Activated CD8-positive, alpha-beta T cell treated with anti-CD3 and anti-CD28 coated beads, Interleukin-2, amount 10 ng/mL, durations not matched to agents 7 days and 5 days (primary cell): Measurements from ENCODE around the gene FSIP1. TPM values are rescaled to one million over a fixed set of nuclear protein-coding genes. Genes with fewer than 3 reads are reported as not detected.

Experiments used
- ATAC-seq: fragments of 150-1000 bp; cut with Tn5 transposase; one replicate; pipeline ENCODE4 v1.10.0; 2021; ENCODE audit warnings: moderate library complexity
- CTCF ChIA-PET: fragments of 350-600 bp; sonication (Branson Sonifier 250); formaldehyde crosslinking; loops from one replicate; lab custom pipeline; 2021; ENCODE audit warnings: antibody characterized with exemption; lab: Charles Lee
- POLR2A ChIA-PET: fragments of 350-600 bp; sonication (Branson Sonifier 250); formaldehyde crosslinking; loops from one replicate; lab custom pipeline; 2021; ENCODE audit warnings: antibody characterized with exemption; lab: Charles Lee
- DNase-seq: peaks from one replicate; pipeline ENCODE4 v3.0.0-alpha.2; 2020
- H3K27ac Mint-ChIP-seq: one replicate; pipeline ENCODE4 v1.8.0; 2021; ENCODE audit warnings: mild to moderate bottlenecking, mixed read lengths
- H3K27me3 Mint-ChIP-seq: one replicate; pipeline ENCODE4 v1.8.0; 2021; ENCODE audit warnings: low read depth, mixed read lengths
- H3K36me3 Mint-ChIP-seq: one replicate; pipeline ENCODE4 v1.8.0; 2021; ENCODE audit warnings: low read depth, mixed read lengths
- H3K4me1 Mint-ChIP-seq: one replicate; pipeline ENCODE4 v1.8.0; 2021; ENCODE audit warnings: low read depth, mixed read lengths
- H3K4me3 Mint-ChIP-seq: one replicate; pipeline ENCODE4 v1.8.0; 2021; ENCODE audit warnings: mild to moderate bottlenecking, mixed read lengths
- H3K9me3 Mint-ChIP-seq: one replicate; pipeline ENCODE4 v1.8.0; 2022; ENCODE audit warnings: mixed read lengths; ENCODE audit not compliant: insufficient read depth
- total RNA-seq, 2 experiments: library from RNA; stranded (reverse); gene quantifications; one replicate each; pipeline ENCODE4 v1.2.3, GENCODE V29; 2021

FSIP1 gene
- total RNA-seq, 2 experiments from 2014 or later: 0.73 to 1.0 TPM

DNA sequence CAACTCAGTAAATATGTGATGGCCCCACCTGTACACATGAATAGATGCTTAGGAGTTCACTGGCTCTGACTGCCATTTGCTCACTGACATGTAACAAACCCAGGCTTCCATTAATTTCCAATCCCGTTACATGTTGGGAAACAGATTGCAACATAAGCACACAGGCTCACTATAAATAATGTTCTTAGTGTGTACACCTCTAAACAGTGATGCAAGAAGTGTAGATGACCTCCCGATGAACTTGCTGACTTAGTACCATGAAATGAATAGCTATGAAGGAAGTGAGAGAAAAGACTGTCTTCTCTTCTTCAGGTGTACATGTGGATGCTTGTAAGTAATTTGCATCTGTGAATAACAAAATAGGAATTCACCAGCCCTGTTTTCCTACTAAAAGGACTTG lies 21.4 kb upstream of the FSIP1 start:
- ATAC-seq (no peak), DNase-seq (no peak)
- Mint-ChIP-seq H3K4me3 (no peak overlapping the region), H3K9me3 (no peaks in the 10 kb centered on the region), H3K36me3 (no peaks in the 10 kb centered on the region), H3K27ac (no peak overlapping the region), H3K27me3 (peaks cover 33% of the 10 kb centered on the region), H3K4me1 (no peaks in the 10 kb centered on the region)
- CTCF ChIA-PET: interaction anchor here (0.6 kb wide), 1 partner anchor 822 kb away, joined by 3 read pairs; no protein-coding TSS in a partner anchor
- POLR2A ChIA-PET: no interaction called here

DNA sequence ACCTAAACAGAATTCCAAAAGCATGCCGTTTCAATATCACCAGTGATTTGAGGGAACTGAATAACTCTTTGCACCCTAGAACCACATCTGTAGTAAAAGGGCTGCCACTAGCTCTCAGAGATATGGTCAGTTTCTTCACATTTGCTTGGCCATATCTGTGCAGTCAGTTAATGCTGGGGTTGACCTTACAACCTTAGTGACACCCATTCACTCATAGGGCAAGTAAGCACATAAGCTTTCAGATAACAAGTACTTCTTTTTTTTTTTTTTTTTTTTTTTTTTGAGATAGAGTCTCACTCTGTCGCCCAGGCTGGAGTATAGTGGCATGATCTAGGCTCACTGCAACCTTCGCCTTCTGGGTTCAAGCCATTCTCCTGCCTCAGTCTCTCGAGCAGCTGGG lies 20.4 kb upstream of the FSIP1 start:
- Mint-ChIP-seq H3K27me3 (peaks cover 29% of the 10 kb centered on the region), H3K9me3 (no peaks in the 10 kb centered on the region), H3K27ac (no peak overlapping the region), H3K4me1 (no peaks in the 10 kb centered on the region), H3K36me3 (no peaks in the 10 kb centered on the region), H3K4me3 (no peak overlapping the region)
- ChIA-PET POLR2A (no interaction called here), CTCF (interaction anchor here (0.7 to 1.3 kb wide), 3 partner anchors 14 to 72 kb away, joined by 3 to 4 read pairs (median 4); no protein-coding TSS in a partner anchor)
- no peak for DNase-seq
- ATAC-seq: no peak

DNA sequence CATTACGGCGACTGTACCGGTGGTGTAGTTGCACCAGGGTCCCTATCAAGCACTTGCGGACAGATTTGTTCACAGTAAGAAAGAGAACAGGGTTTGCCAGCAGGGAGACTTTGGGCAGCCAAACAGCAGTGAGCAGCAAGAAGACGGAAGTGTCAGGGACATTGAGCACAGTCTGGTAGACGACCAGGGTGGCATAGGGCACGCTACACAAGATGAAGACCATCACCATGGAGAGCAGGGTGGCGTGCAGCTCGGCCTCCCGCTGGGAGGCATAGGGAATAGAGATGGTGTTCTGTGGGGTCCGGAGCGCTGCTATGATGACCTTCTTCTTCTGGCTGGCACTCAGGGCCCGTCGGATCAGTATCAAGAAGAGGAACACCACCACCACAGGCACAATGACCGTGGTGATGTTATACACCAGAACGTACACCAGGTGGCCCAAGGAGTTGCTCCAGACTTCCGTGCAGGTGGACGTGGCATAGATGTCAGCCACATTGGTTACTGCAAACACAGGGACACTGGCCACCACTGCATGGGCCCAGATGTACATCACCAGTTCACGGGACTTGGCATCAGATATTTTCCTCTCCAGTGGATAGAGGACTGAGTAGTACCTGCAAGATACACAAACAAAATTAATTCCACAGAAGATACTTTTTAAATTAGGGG lies 19.1 kb upstream of the FSIP1 start:
- peaks cover 27% of the 10 kb centered on the region for H3K27me3 Mint-ChIP-seq
- CTCF ChIA-PET: no interaction called here

GRCh38 chr15:39799552-39800011 lies 16.9 kb upstream of the FSIP1 start:
- H3K27me3 Mint-ChIP-seq: peaks cover 26% of the 10 kb centered on the region
- ChIA-PET CTCF (interaction anchor here (1.5 kb wide), 1 partner anchor 43 kb away, joined by 3 read pairs; no protein-coding TSS in a partner anchor), POLR2A (no interaction called here)
- no peak overlapping the region for H3K27ac Mint-ChIP-seq
- H3K4me1 Mint-ChIP-seq: no peaks in the 10 kb centered on the region
- no peak overlapping the region for H3K4me3 Mint-ChIP-seq
- no peaks in the 10 kb centered on the region for H3K9me3 Mint-ChIP-seq
- ATAC-seq (no peak), DNase-seq (no peak)
- no peaks in the 10 kb centered on the region for H3K36me3 Mint-ChIP-seq

More for the DNA sequence above, 19.1 kb upstream of the FSIP1 start:
- H3K4me3 Mint-ChIP-seq: no peak overlapping the region
- POLR2A ChIA-PET: no interaction called here
- no peaks in the 10 kb centered on the region for H3K9me3 Mint-ChIP-seq
- H3K27ac Mint-ChIP-seq: no peak overlapping the region
- ATAC-seq (no peak), DNase-seq (peak; percentile 29)
- H3K4me1 Mint-ChIP-seq: no peaks in the 10 kb centered on the region
- no peaks in the 10 kb centered on the region for H3K36me3 Mint-ChIP-seq

DNA sequence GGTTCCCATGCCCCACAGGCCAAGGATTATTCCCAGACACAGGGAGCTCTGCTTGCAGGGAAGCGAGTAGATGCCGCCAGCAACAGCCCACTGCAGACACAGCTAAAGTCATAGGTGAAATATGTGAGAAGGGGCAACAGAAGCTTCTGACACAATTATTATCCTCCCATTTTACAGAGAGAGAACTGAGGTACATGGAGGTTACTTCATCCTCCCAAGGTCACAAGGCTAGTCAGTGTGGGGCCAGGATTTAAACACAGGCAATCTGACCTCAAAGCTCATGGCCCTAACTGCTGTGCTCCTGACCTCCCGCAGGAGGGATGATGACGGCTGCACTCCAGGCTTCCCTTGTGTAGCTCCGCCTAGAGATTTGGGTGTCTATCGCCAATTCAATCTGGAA lies 15.7 kb upstream of the FSIP1 start:
- H3K4me3 Mint-ChIP-seq: no peak overlapping the region
- H3K36me3 Mint-ChIP-seq: no peaks in the 10 kb centered on the region
- ChIA-PET CTCF (interaction anchor here (1.3 to 1.5 kb wide), 2 partner anchors 10 to 42 kb away, joined by 3 read pairs; no protein-coding TSS in a partner anchor), POLR2A (no interaction called here)
- no peak for DNase-seq
- no peaks in the 10 kb centered on the region for H3K4me1 Mint-ChIP-seq
- H3K27me3 Mint-ChIP-seq: peaks cover 25% of the 10 kb centered on the region
- no peak overlapping the region for H3K27ac Mint-ChIP-seq
- no peaks in the 10 kb centered on the region for H3K9me3 Mint-ChIP-seq
- ATAC-seq: no peak

DNA sequence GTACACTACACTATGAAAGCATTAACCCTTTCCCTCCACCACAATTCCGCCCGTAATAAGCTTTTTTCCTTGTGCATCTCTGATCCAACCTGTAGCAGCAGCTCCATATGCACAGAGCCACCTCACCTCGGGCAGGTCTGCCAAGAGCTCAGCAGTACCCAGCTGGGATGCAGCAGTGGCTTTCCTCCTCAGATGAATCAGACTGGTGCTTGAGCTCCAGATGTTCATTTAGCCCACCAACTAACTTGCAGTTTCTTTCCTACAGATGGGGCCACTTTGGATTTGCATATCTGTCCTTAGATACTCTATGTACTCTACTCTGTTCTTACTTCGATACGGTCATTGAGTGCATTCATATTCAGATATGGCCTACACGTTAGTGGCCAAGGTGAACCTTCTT lies 14.8 kb upstream of the FSIP1 start:
- POLR2A ChIA-PET: interaction anchor here (0.6 kb wide), 1 partner anchor 828 kb away, joined by 3 read pairs; no protein-coding TSS in a partner anchor
- Mint-ChIP-seq H3K9me3 (no peaks in the 10 kb centered on the region), H3K36me3 (no peaks in the 10 kb centered on the region), H3K27ac (no peak overlapping the region), H3K4me1 (no peaks in the 10 kb centered on the region), H3K27me3 (peaks cover 25% of the 10 kb centered on the region), H3K4me3 (no peak overlapping the region)
- ATAC-seq (no peak), DNase-seq (no peak)
- CTCF ChIA-PET: interaction anchor here (1.1 to 1.5 kb wide), 2 partner anchors 10 to 13 kb away, joined by 4 read pairs; no protein-coding TSS in a partner anchor

DNA sequence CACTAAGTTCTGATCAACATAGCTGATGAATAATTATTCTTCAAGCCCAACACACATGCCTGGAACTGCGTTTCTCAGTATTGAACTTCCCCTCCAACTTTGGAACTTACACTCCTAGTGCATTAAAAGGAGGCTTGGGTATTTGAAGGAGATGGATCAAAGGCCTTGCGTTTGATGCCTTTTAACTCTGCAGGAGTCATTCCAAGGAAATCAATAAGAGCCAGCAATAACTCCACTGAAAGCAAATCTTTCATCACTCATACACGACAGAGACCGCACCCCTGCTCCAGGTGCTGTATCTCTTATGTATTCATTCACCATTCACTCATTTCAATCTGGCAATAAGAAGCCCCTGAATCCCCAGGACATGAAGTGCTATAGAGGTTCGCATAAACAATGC lies 14.0 kb upstream of the FSIP1 start:
- H3K27me3 Mint-ChIP-seq: peaks cover 25% of the 10 kb centered on the region
- no peaks in the 10 kb centered on the region for H3K36me3 Mint-ChIP-seq
- H3K27ac Mint-ChIP-seq: no peak overlapping the region
- DNase-seq: no peak
- H3K4me3 Mint-ChIP-seq: no peak overlapping the region
- no peaks in the 10 kb centered on the region for H3K4me1 Mint-ChIP-seq
- no peaks in the 10 kb centered on the region for H3K9me3 Mint-ChIP-seq
- ChIA-PET CTCF (interaction anchor here (1.1 to 1.5 kb wide), 2 partner anchors 9 to 14 kb away, joined by 4 read pairs; no protein-coding TSS in a partner anchor), POLR2A (no interaction called here)
- ATAC-seq: no peak

DNA sequence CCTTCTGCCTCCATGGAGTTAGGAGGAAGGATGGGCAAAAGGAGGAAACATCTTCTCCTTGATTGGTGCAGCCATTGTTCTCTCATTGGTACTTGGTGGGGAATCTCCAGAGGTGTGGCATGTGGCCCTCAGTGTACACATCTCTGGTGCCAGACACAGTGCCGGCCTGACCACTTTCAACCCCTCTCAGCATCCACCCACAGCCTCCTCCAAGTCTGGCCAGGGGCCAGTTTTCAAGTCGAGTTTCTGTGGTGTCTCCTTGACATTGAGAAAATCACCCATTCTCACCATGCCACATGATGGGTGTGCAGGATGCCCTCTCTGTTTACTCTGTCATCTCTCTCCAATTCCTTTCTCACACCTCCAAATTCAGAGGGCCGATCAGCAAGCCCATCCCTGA lies 12.8 kb upstream of the FSIP1 start:
- no peak overlapping the region for H3K27ac Mint-ChIP-seq
- ChIA-PET CTCF (no interaction called here), POLR2A (no interaction called here)
- H3K27me3 Mint-ChIP-seq: peaks cover 25% of the 10 kb centered on the region
- ATAC-seq (no peak), DNase-seq (no peak)
- H3K4me3 Mint-ChIP-seq: no peak overlapping the region
- H3K9me3 Mint-ChIP-seq: no peaks in the 10 kb centered on the region
- H3K36me3 Mint-ChIP-seq: no peaks in the 10 kb centered on the region
- H3K4me1 Mint-ChIP-seq: no peaks in the 10 kb centered on the region

- DNase-seq (no peak), ATAC-seq (no peak)
- H3K9me3 Mint-ChIP-seq: no peaks in the 10 kb centered on the region
- H3K36me3 Mint-ChIP-seq: no peaks in the 10 kb centered on the region
- CTCF ChIA-PET: interaction anchor here (0.7 to 1.3 kb wide), 4 partner anchors 9 to 543 kb away, joined by 3 to 4 read pairs (median 4); no protein-coding TSS in a partner anchor
- no peak overlapping the region for H3K27ac Mint-ChIP-seq
- no peak overlapping the region for H3K4me3 Mint-ChIP-seq
- POLR2A ChIA-PET: no interaction called here
- H3K4me1 Mint-ChIP-seq: no peaks in the 10 kb centered on the region
- H3K27me3 Mint-ChIP-seq: peaks cover 25% of the 10 kb centered on the region
These were observed 12.3 kb upstream of the FSIP1 start for GRCh38 chr15:39794954-39795353.

- H3K36me3 Mint-ChIP-seq: no peaks in the 10 kb centered on the region
- H3K4me1 Mint-ChIP-seq: no peaks in the 10 kb centered on the region
- no peak for ATAC-seq
- H3K27me3 Mint-ChIP-seq: peaks cover 25% of the 10 kb centered on the region
- no peaks in the 10 kb centered on the region for H3K9me3 Mint-ChIP-seq
- no peak for DNase-seq
- H3K27ac Mint-ChIP-seq: no peak overlapping the region
- ChIA-PET CTCF (interaction anchor here (0.8 to 1.3 kb wide), 2 partner anchors 8 to 16 kb away, joined by 4 read pairs; no protein-coding TSS in a partner anchor), POLR2A (no interaction called here)
- no peak overlapping the region for H3K4me3 Mint-ChIP-seq
These were observed 11.3 kb upstream of the FSIP1 start for GRCh38 chr15:39793923-39794322.

DNA sequence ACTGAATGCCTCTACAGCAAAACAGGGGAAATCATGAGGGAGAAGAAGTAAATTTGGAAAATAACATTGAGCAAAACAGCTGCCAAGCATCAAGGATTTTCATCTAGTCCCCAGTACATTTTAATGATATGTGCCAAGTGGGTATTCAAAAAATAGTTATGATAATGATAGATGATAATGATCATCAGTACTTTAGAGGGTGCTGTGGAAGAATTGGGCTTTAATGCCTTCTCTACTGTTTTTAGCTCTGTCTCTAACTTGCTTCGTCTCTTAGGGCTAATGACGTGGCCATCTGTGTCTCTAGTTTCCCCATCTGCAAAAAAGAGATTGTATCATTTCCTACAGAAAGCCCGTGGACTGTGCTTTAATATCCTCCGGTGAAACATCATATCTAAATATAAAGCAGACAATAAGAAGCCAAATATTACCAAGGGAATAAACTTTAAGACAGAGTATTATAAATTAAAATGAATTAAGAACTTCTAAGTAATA lies 10.2 kb upstream of the FSIP1 start:
- ATAC-seq: no peak
- POLR2A ChIA-PET: no interaction called here
- H3K27ac Mint-ChIP-seq: no peak overlapping the region
- H3K9me3 Mint-ChIP-seq: no peaks in the 10 kb centered on the region
- no peaks in the 10 kb centered on the region for H3K36me3 Mint-ChIP-seq
- H3K27me3 Mint-ChIP-seq: peaks cover 23% of the 10 kb centered on the region
- H3K4me1 Mint-ChIP-seq: peaks cover 3% of the 10 kb centered on the region
- no peak overlapping the region for H3K4me3 Mint-ChIP-seq
- no peak for DNase-seq
- CTCF ChIA-PET: no interaction called here
